ENCODE results near the gene PUM1. TPM values are rescaled to one million over a fixed set of nuclear protein-coding genes. Genes with fewer than 3 reads are reported as not detected.

PUM1 gene
- total RNA-seq (2021; ENCODE audit: unreplicated experiment) (109 TPM), Bru-seq, nascent RNA (percentile 96 among the genes with signal in this experiment), BruChase-seq, experiment 1, labeled RNA remaining after a 2-hour chase (percentile 87 among the genes with signal in this experiment), BruChase-seq, experiment 2, labeled RNA remaining after a 6-hour chase (percentile 82 among the genes with signal in this experiment)
- 61.6 TPM for polyA plus RNA-seq (2012; ENCODE audit: insufficient read length)
- long read RNA-seq, full-length matches to known transcripts = 56 of 249 reads
- long read RNA-seq, partial matches to known transcripts = 39 of 249 reads
- long read RNA-seq, other reads (novel, unspliced or antisense) = 154 of 249 reads

DNA sequence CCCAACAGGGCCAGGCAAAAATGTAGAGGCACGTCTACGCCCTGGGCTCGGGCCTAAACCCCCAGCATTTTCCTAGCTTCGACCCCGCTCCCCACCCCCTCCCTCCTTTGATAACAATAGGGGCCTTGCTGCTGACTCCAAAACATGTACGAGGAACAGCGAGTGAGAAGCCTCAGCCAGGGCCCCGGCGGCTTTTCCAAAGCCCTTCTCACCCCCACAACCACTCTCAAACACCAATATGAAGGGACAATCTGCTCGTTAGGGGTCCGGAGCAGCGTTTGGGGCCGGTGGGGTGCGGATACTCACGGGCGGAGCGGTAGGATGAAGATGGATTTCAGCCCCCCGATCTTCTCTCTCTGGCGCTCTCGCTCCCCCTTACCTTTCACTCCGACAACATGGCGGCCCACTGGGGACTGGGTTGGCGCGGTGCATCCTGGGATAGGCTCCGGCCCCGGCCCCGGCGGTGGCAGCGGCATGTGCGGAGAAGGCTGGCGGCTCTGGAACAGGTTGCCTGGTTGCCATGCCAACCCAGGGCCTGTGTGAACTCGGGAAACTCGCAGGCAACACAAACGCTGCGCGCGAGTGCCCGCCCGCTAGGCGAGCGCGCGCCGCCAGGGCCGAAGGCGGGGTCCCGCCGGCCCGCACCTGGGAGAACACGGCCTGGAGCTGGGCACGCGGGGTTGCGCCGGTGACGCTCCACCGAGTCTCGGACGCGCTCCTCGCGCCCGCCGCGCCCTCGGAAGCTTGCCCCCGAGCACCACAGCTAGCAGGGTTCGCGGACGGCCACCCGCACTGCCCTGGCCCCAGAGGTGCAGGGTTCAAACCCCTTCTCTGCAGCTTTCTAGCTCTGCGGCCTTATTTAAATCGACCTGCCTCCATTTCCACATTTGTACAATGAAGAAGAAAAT, at the start of gene PUM1:
PUM1 (minus strand) TSS at position 408 of the 908 bp plus-strand sequence. CDS start 6,151 bp downstream, outside the sequence.
- H3K27ac ChIP-seq (ENCODE audit: low read length) = peak within 1 kb of the TSS; percentile 99
- TF ChIP-seq TCF7L2 (IDR thresholded peaks at IDR 0.05; ENCODE audit: low read depth, low read length) (peak; percentile 57; the same call in 1 of the 2 replicates), POLR2AphosphoS5 (IDR thresholded peaks at IDR 0.05; ENCODE audit: low read depth, low read length) (peak; percentile 96), REST (IDR thresholded peaks at IDR 0.05; ENCODE audit: insufficient read depth in 1 of 2, low read depth in 2 of 2, low read length in 1 of 2) (peak in 1 of 2 experiments; percentile 60; a peak in 2 of 4 replicates), SIN3A (IDR thresholded peaks at IDR 0.05; ENCODE audit: borderline replicate concordance, insufficient read depth, low read depth, low read length) (peak; percentile 19; the same call in 1 of the 2 replicates), CTCF (IDR thresholded peaks at IDR 0.05) (no peak)
- H3K4me1 ChIP-seq (ENCODE audit: control insufficient read depth, insufficient read depth, low read length) = peaks cover 16% of the 10 kb centered on the region; the same call in 1 of the 2 replicates
- no peaks in the 10 kb centered on the region for H3K9me3 ChIP-seq (ENCODE audit: control insufficient read depth, insufficient read depth, low read depth, low read length)
- ATAC-seq (peak; percentile 99), DNase-seq (ENCODE audit: low read depth, low spot score) (peak; percentile 81)
- TSS peak; percentile 81 for BruUV-seq (replicated peaks)
- ChIA-PET CTCF (interaction anchor here (0.6 to 0.7 kb wide), 2 partner anchors 25 to 153 kb away, joined by 3 to 4 read pairs; no protein-coding TSS in a partner anchor), POLR2A (interaction anchor here (0.5 to 0.6 kb wide), 2 partner anchors 9 to 13 kb away, joined by 3 to 10 read pairs; no protein-coding TSS in a partner anchor)
- no peaks in the 10 kb centered on the region for H3K27me3 ChIP-seq (ENCODE audit: control insufficient read depth, insufficient read depth, low read length)
- peaks cover 10% of the 10 kb centered on the region; the same call in 1 of the 2 replicates for H3K36me3 ChIP-seq (ENCODE audit: control insufficient read depth, insufficient read depth, low read length)
- intact Hi-C loops (cut with micrococcal nuclease; ENCODE audit: unreplicated experiment) = no loop called here
- in situ Hi-C loops (cut with HindIII; ENCODE audit: low pct_unique_long_range_greater_than_20kb, low sequenced_read_pairs) = no loop called here
- peak within 1 kb of the TSS; percentile 90 to 98 for H3K4me3 ChIP-seq (ENCODE audit: low read depth in 2 of 2, low read length in 2 of 2)

- TF ChIP-seq CTCF (IDR thresholded peaks at IDR 0.05) (no peak), REST (IDR thresholded peaks at IDR 0.05; ENCODE audit: insufficient read depth in 1 of 2, low read depth in 2 of 2, low read length in 1 of 2) (no peak), TCF7L2 (IDR thresholded peaks at IDR 0.05; ENCODE audit: low read depth, low read length) (no peak), SIN3A (IDR thresholded peaks at IDR 0.05; ENCODE audit: borderline replicate concordance, insufficient read depth, low read depth, low read length) (no peak), POLR2AphosphoS5 (IDR thresholded peaks at IDR 0.05; ENCODE audit: low read depth, low read length) (no peak)
- POLR2A ChIA-PET = no interaction called here
These were observed 46.9 kb upstream of the PUM1 start for GRCh38 chr1:31112266-31112935.

More at GRCh38 chr1:31112266-31112935, 46.9 kb upstream of the PUM1 start:
- ATAC-seq (no peak), DNase-seq (ENCODE audit: low read depth, low spot score) (no peak)
- BruUV-seq (replicated peaks) = no TSS peak
- Histone ChIP-seq H3K27me3 (ENCODE audit: control insufficient read depth, insufficient read depth, low read length) (no peaks in the 10 kb centered on the region), H3K4me1 (ENCODE audit: control insufficient read depth, insufficient read depth, low read length) (no peaks in the 10 kb centered on the region), H3K36me3 (ENCODE audit: control insufficient read depth, insufficient read depth, low read length) (no peaks in the 10 kb centered on the region), H3K4me3 (ENCODE audit: low read depth in 2 of 2, low read length in 2 of 2) (no peak overlapping the region), H3K9me3 (ENCODE audit: control insufficient read depth, insufficient read depth, low read depth, low read length) (no peaks in the 10 kb centered on the region), H3K27ac (ENCODE audit: low read length) (no peak overlapping the region)
- intact Hi-C loops (cut with micrococcal nuclease; ENCODE audit: unreplicated experiment) = no loop called here
- CTCF ChIA-PET = no interaction called here
- in situ Hi-C loops (cut with HindIII; ENCODE audit: low pct_unique_long_range_greater_than_20kb, low sequenced_read_pairs) = no loop called here

Measured in Panc1 (cell line).